Pancreas (tissue), 10 donors: ENCODE data around the gene GATAD2A. TPM values are rescaled to one million over a fixed set of nuclear protein-coding genes. Genes with fewer than 3 reads are reported as not detected.
A peak's percentile ranks its signal among the peaks of the same experiment; 100 is the strongest.

Experiments
- ATAC-seq, 4 donors: fragments of 200-7000 bp; cut with Tn5 transposase; one replicate each; pipeline versions ENCODE4 v1.8.0 to v1.9.1; 2020; ENCODE audit warnings: mild to moderate bottlenecking in 4 of 4, moderate library complexity in 4 of 4
- DNase-seq, 6 donors: peaks; one replicate each; pipeline ENCODE4 v3.0.0-alpha.2; 2020
- FAIRE-seq: peaks from 2 replicates; lab custom pipeline; 2012; peaks lifted over from hg19 to GRCh38; lab: Jason Lieb, UNC
- H3K27ac ChIP-seq, 4 donors: fragments of 200-600 bp; sonication (generic); 1 replicate in 3 of 4; 2 replicates in 1 of 4; pipeline versions ENCODE4 v1.5.0 to v1.8.0; 2020
- H3K27me3 ChIP-seq, 4 donors: fragments of 200-600 bp; one replicate each; pipeline ENCODE4 v1.8.0; 2021
- H3K36me3 ChIP-seq, 3 donors: fragments of 200-600 bp; sonication (generic) in 1 of 3; one replicate each; pipeline versions ENCODE4 v1.5.0 to v1.8.0; 2020 to 2021
- H3K4me1 ChIP-seq, 3 donors: fragments of 200-600 bp; one replicate each; pipeline ENCODE4 v1.8.0; 2021
- H3K4me3 ChIP-seq, 4 donors: fragments of 200-600 bp; sonication (generic) in 2 of 4; one replicate each; pipeline versions ENCODE4 v1.5.0 to v1.8.0; 2020 to 2021
- H3K9me3 ChIP-seq, 4 donors: fragments of 200-600 bp; one replicate each; pipeline ENCODE4 v1.8.0; 2021
- WGBS, 2 donors: extraction: QIAGEN DNeasy Blood & Tissue Kit; methylation state at CpG; one replicate each; pipeline ENCODE4 v1.1.7; 2013; 5-methylcytosine and 5-hydroxymethylcytosine counted together
- intact Hi-C, 3 donors: fragments of 100-400 bp; cut with DNase I; formaldehyde crosslinking; loops; one replicate each; pipeline versions ENCODE4 v1.11.1 to v1.14.2; 2022
- polyA plus RNA-seq, 2 donors: library from polyadenylated mRNA; stranded (reverse); fragments of 200-250 nt; gene quantifications; one replicate each; pipeline ENCODE4 v1.2.3, GENCODE V29; 2013
- total RNA-seq, 6 donors: library from RNA; stranded (reverse); fragmentation: NEBNext Ultra II Directional in 4 of 6; extraction: Animal tissue kit (Norgen Biotek cat#: 25700) in 4 of 6; gene quantifications; one replicate each; pipeline versions ENCODE4 v1.2.1 to v1.2.4, GENCODE V29; 2021 to 2023
- TF ChIP-seq, protein P1 (sequence below), 4 donors: fragments of 200-600 bp; sonication (generic) in 3 of 4; IDR thresholded peaks; one replicate each; pipeline versions ENCODE4 v1.5.0 to v1.8.0; 2021; ENCODE audit warnings: antibody characterized with exemption in 4 of 4
- donor health status: healthy with polysubstance abuse.
- donor health status: DM: no; HTN: no; CAD: no; lungs with moderate emphysema.
- donor health status: DM: no; HTN: no; CAD: no.
- donor health status: control.
- donor health status: control.
- donor health status: Bipolar disorder and iron deficiency.
- donor health status: DM: yes; HTN: yes; CAD: no.
- donor health status: DM: no; HTN: no; CAD: no.
- donor health status: DM: no; HTN: no; CAD: no.
- donor health status: DM: yes; HTN: yes; CAD: no.

Gene GATAD2A
- total and polyA plus RNA-seq, 8 donors = 11.9 to 51.8 (median 36.7) TPM

GRCh38 chr19:19538061-19538784 lies 132.7 kb downstream of the GATAD2A start, which contains the start of gene CILP2:
CILP2 (plus strand) TSS chr19:19538265; CDS start chr19:19538350, 85 bp downstream.
- Histone ChIP-seq H3K36me3 (no peaks in the 10 kb centered on the region), H3K27ac (no peak within 1 kb of the TSS), H3K4me3 (peak within 1 kb of the TSS in 2 of 4 donors; percentile 2 to 34), H3K9me3 (no peaks in the 10 kb centered on the region), H3K27me3 (peaks cover 0 to 14% (median 0%) of the 10 kb centered on the region in 4 donors), H3K4me1 (peaks cover 0 to 15% (median 0%) of the 10 kb centered on the region in 3 donors)
- peak in 3 of 4 donors; percentile 44 to 50 (median 49) for ATAC-seq
- no peak for FAIRE-seq
- peak in 4 of 6 donors; percentile 43 to 77 (median 68) for DNase-seq
- 4 to 5% methylated on average over 40 to 56 of the region's 56 CpGs for WGBS, 2 donors
- TF ChIP-seq, protein P1, sequence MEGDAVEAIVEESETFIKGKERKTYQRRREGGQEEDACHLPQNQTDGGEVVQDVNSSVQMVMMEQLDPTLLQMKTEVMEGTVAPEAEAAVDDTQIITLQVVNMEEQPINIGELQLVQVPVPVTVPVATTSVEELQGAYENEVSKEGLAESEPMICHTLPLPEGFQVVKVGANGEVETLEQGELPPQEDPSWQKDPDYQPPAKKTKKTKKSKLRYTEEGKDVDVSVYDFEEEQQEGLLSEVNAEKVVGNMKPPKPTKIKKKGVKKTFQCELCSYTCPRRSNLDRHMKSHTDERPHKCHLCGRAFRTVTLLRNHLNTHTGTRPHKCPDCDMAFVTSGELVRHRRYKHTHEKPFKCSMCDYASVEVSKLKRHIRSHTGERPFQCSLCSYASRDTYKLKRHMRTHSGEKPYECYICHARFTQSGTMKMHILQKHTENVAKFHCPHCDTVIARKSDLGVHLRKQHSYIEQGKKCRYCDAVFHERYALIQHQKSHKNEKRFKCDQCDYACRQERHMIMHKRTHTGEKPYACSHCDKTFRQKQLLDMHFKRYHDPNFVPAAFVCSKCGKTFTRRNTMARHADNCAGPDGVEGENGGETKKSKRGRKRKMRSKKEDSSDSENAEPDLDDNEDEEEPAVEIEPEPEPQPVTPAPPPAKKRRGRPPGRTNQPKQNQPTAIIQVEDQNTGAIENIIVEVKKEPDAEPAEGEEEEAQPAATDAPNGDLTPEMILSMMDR (IDR thresholded peaks at IDR 0.05) = no peak
- intact Hi-C loops = loop anchor here in 1 of 3 donors (10.0 kb wide), 1 partner anchor 417 kb away; no protein-coding TSS in a partner anchor

DNA sequence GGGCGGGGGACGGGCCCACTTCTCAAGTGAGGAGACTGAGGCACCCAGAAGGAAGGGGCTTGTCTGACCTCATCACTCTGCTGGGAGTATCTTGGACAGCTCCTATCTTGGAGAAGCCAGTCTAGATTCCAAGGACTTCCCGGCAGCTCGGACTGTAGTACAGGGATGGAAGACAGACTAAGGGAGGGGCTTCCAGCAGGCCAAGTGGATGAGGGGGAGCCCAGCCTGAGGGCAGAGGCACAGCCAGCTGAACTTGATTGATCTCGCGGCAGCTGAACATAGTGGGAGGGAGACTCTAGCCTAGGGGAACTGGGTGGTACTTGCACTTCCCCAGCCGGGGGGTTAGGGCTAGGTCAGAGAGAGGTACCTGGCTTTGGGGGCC lies 133.3 kb downstream of the GATAD2A start:
- TF ChIP-seq, protein P1 (IDR thresholded peaks at IDR 0.05) = no peak
- H3K4me3 ChIP-seq = peak overlapping the region in 1 of 4 donors; percentile 34
- no peaks in the 10 kb centered on the region for H3K36me3 ChIP-seq
- ATAC-seq (no peak), DNase-seq (peak in 1 of 6 donors; percentile 14), FAIRE-seq (no peak)
- H3K27me3 ChIP-seq = peaks cover 0 to 14% (median 0%) of the 10 kb centered on the region in 4 donors
- peaks cover 0 to 15% (median 0%) of the 10 kb centered on the region in 3 donors for H3K4me1 ChIP-seq
- intact Hi-C loops = loop anchor here in 1 of 3 donors (10.0 kb wide), 1 partner anchor 416 kb away; no protein-coding TSS in a partner anchor
- 28 to 30% methylated on average over 7 of the region's 7 CpGs for WGBS, 2 donors
- H3K27ac ChIP-seq = no peak overlapping the region
- no peaks in the 10 kb centered on the region for H3K9me3 ChIP-seq

DNA sequence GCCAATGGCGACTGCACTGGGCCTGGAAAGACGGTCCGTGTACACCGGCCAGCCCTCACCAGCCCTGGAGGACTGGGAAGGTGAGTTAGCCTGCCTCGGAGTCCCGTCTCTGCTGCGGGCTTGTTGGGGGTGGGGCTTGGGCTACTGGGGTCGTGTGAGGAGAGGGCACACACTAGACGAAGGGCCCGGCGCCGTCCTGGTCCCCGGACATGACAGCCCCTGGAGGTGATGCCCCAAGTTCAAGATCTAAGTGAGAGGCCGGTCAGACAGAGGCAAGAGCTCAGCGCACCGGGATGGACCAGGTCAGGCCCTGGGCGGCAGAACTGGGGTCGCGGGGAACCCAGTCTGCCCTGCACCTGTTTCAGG lies 134.2 kb downstream of the GATAD2A start:
- Histone ChIP-seq H3K36me3 (no peaks in the 10 kb centered on the region), H3K27me3 (peaks cover 0 to 14% (median 0%) of the 10 kb centered on the region in 4 donors), H3K4me3 (no peak overlapping the region), H3K27ac (no peak overlapping the region), H3K9me3 (no peaks in the 10 kb centered on the region), H3K4me1 (peaks cover 0 to 15% (median 0%) of the 10 kb centered on the region in 3 donors)
- no peak for FAIRE-seq
- ATAC-seq = no peak
- intact Hi-C loops = loop anchor here (10.0 kb wide), 3 partner anchors 95 to 415 kb away; no protein-coding TSS in a partner anchor
- DNase-seq = peak in 2 of 6 donors; percentile 19 to 77
- TF ChIP-seq, protein P1 (IDR thresholded peaks at IDR 0.05) = no peak
- 34 to 44% methylated on average over 19 of the region's 19 CpGs for WGBS, 2 donors

DNA sequence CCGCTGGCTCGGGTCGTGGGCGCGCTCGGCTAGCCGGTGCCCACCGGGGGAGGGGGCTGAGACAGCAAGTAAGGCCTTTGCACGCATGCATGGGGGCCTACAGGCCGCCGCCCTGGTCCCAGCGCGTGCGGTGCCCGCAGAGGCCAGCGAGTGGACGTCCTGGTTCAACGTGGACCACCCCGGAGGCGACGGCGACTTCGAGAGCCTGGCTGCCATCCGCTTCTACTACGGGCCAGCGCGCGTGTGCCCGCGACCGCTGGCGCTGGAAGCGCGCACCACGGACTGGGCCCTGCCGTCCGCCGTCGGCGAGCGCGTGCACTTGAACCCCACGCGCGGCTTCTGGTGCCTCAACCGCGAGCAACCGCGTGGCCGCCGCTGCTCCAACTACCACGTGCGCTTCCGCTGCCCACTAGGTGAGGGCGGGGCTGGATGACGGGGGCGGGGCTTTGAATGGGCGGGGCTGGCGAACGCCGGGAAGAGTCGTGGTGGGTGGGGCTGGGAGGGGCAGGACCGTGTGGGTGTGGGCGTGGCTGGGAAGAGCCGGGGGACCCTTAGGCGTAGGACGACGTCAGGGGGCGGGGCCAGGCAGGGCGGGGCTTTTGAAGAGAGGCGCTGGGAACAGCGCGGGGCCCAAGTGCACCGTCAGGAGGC lies 134.7 kb downstream of the GATAD2A start:
- no peak overlapping the region for H3K27ac ChIP-seq
- peak in 3 of 4 donors; percentile 10 to 66 (median 31) for ATAC-seq
- no peaks in the 10 kb centered on the region for H3K9me3 ChIP-seq
- intact Hi-C loops = loop anchor here in 2 of 3 donors (10.0 kb wide), 2 partner anchors 95 to 405 kb away; no protein-coding TSS in a partner anchor
- no peak for FAIRE-seq
- H3K4me1 ChIP-seq = peaks cover 0 to 15% (median 0%) of the 10 kb centered on the region in 3 donors
- TF ChIP-seq, protein P1 (IDR thresholded peaks at IDR 0.05) = no peak
- no peaks in the 10 kb centered on the region for H3K36me3 ChIP-seq
- DNase-seq = peak in 5 of 6 donors; percentile 33 to 69 (median 67)
- H3K4me3 ChIP-seq = peak overlapping the region in 1 of 4 donors; percentile 32
- 12 to 16% methylated on average over 70 to 74 of the region's 74 CpGs for WGBS, 2 donors
- peaks cover 0 to 14% (median 0%) of the 10 kb centered on the region in 4 donors for H3K27me3 ChIP-seq
